A549 (cell line): Measurements from ENCODE around the gene SLAMF8. TPM values are rescaled to one million over a fixed set of nuclear protein-coding genes. Genes with fewer than 3 reads are reported as not detected.

Source experiments
- ATAC-seq, 2 experiments: fragments of 200-7000 bp in 1 of 2; fragments of >200 bp in 1 of 2; cut with Nextera tagmentation in 1 of 2; cut with Tn5 transposase in 1 of 2; 3 replicates each; pipeline versions ENCODE4 v1.8.0 to v1.9.1; 2018 to 2020; ENCODE audit warnings: mild to moderate bottlenecking in 1 of 2, moderate library complexity in 1 of 2
- CTCF ChIA-PET: fragments of 300-600 bp; sonication (Branson Sonifier 250); formaldehyde crosslinking; extraction: SDS; loops from one replicate; lab custom pipeline; 2021; ENCODE audit warnings: antibody characterized with exemption, inconsistent platforms; lab: Yijun Ruan, JAX
- POLR2A ChIA-PET: fragments of 350-600 bp; formaldehyde crosslinking; extraction: SDS; loops from one replicate; lab custom pipeline; 2021; ENCODE audit warnings: antibody characterized with exemption, inconsistent platforms; lab: Yijun Ruan, JAX
- DNase-seq, 2 experiments: peaks; one replicate each; pipeline versions ENCODE4 v3.0.0 to v3.0.0-alpha.2; 2011 to 2016; ENCODE audit warnings: low read depth in 1 of 2, low spot score in 1 of 2
- FAIRE-seq: peaks from 2 replicates; lab custom pipeline; 2011; peaks lifted over from hg19 to GRCh38; lab: Jason Lieb, UNC
- H3K27ac ChIP-seq, 2 experiments: fragments of >200 bp; sonication (Bioruptor Twin); formaldehyde crosslinking; 3 replicates each; pipeline ENCODE4 v1.5.1; 2016 to 2017
- H3K4me1 ChIP-seq: fragments of >200 bp; sonication (Bioruptor Twin); formaldehyde crosslinking; 3 replicates; pipeline ENCODE4 v1.6.1; 2016
- H3K4me2 ChIP-seq: fragments of >200 bp; sonication (Bioruptor Twin); formaldehyde crosslinking; 3 replicates; pipeline ENCODE4 v1.6.1; 2016
- H3K4me3 ChIP-seq: fragments of >200 bp; sonication (Bioruptor Twin); formaldehyde crosslinking; 3 replicates; pipeline ENCODE4 v1.5.1; 2016
- H3K9me3 ChIP-seq: fragments of >200 bp; sonication (Bioruptor Twin); formaldehyde crosslinking; 3 replicates; pipeline ENCODE4 v1.6.1; 2016
- CBX8 ChIP-seq: fragments of 200-600 bp; sonication (generic); IDR thresholded peaks from 2 replicates; pipeline ENCODE4 v1.6.1; 2016
- CHD2 ChIP-seq: fragments of 150-350 bp; IDR thresholded peaks from 2 replicates; pipeline ENCODE4 v1.6.1; 2014; ENCODE audit warnings: low read length; ENCODE audit not compliant: partially characterized antibody
- CHD4 ChIP-seq: fragments of 200-600 bp; sonication (generic); IDR thresholded peaks from 2 replicates; pipeline ENCODE4 v1.6.1; 2016; ENCODE audit warnings: antibody characterized with exemption, mild to moderate bottlenecking, borderline replicate concordance
- CTCF ChIP-seq: fragments of >200 bp; sonication (Bioruptor Twin); formaldehyde crosslinking; IDR thresholded peaks from 3 replicates; pipeline ENCODE4 v1.5.1; 2016
- EHF ChIP-seq: fragments of 250-450 bp; sonication (Bioruptor Pico); IDR thresholded peaks from 2 replicates; pipeline ENCODE4 v1.5.0; 2020; ENCODE audit warnings: mild to moderate bottlenecking
- FOSB ChIP-seq: fragments of 250-450 bp; sonication (Bioruptor Pico); IDR thresholded peaks from 2 replicates; pipeline ENCODE4 v1.5.0; 2020; ENCODE audit warnings: mild to moderate bottlenecking, moderate library complexity
- HOXB13 ChIP-seq: fragments of 250-450 bp; sonication (Bioruptor Pico); IDR thresholded peaks from 2 replicates; pipeline ENCODE4 v1.5.0; 2020; ENCODE audit warnings: low read depth, mild to moderate bottlenecking, moderate library complexity
- JUNB ChIP-seq: fragments of >200 bp; sonication (Bioruptor Twin); formaldehyde crosslinking; IDR thresholded peaks from 2 replicates; pipeline ENCODE4 v1.6.1; 2016
- KDM1A ChIP-seq: fragments of 200-600 bp; sonication (generic); IDR thresholded peaks from 2 replicates; pipeline ENCODE4 v1.6.1; 2016; ENCODE audit warnings: low read depth, mild to moderate bottlenecking
- MAFK ChIP-seq: fragments of 450-650 bp; IDR thresholded peaks from 2 replicates; pipeline ENCODE4 v1.6.1; 2014; ENCODE audit not compliant: partially characterized antibody
- NFE2L2 ChIP-seq: fragments of 150-350 bp; conservative IDR thresholded peaks from 2 replicates; pipeline ENCODE4 v1.6.1; 2014; ENCODE audit warnings: low read length
- NPAS2 ChIP-seq: fragments of 250-450 bp; sonication (Bioruptor Pico); IDR thresholded peaks from 2 replicates; pipeline ENCODE4 v1.8.0; 2022; ENCODE audit warnings: mild to moderate bottlenecking, moderate library complexity, borderline replicate concordance
- PHF8 ChIP-seq: fragments of 200-600 bp; sonication (generic); IDR thresholded peaks from 2 replicates; pipeline ENCODE4 v1.6.1; 2016; ENCODE audit warnings: low read depth, mild to moderate bottlenecking, antibody characterized with exemption, moderate library complexity, borderline replicate concordance
- POLR2A ChIP-seq: IDR thresholded peaks from 2 replicates; pipeline ENCODE4 v1.6.1; 2012; ENCODE audit warnings: mild to moderate bottlenecking, low read length
- POLR2AphosphoS2 ChIP-seq: conservative IDR thresholded peaks from 2 replicates; pipeline ENCODE4 v1.6.1; 2012; ENCODE audit warnings: low read length, improper control_type of control experiment, inconsistent platforms
- RFX5 ChIP-seq: fragments of 450-650 bp; IDR thresholded peaks from 2 replicates; pipeline ENCODE4 v1.7.1; 2014; ENCODE audit warnings: antibody characterized with exemption, mild to moderate bottlenecking, moderate library complexity
- ZFP36 ChIP-seq: fragments of 450-650 bp; IDR thresholded peaks from 2 replicates; pipeline ENCODE4 v1.6.1; 2014; ENCODE audit warnings: borderline replicate concordance; ENCODE audit not compliant: partially characterized antibody
- ZNF302 ChIP-seq: fragments of 250-450 bp; sonication (Bioruptor Pico); IDR thresholded peaks from 2 replicates; pipeline ENCODE4 v1.9.0; 2021; ENCODE audit warnings: inconsistent platforms, mild to moderate bottlenecking, moderate library complexity
- WGBS: methylation state at CpG from one replicate; pipeline ENCODE4 v1.1.6; 2017; ENCODE audit errors: missing lambda C conversion rate; 5-methylcytosine and 5-hydroxymethylcytosine counted together
- polyA plus RNA-seq, 4 experiments: library from polyadenylated mRNA; depleted of rRNA in 3 of 4; stranded (reverse); fragments of >200 nt; fragmentation: RNase III in 1 of 4; extraction: RNeasy Plus Mini Kit Qiagen cat#74134 plus additional on column Dnase treatment in 1 of 4; gene quantifications; 2 replicates in 3 of 4; 3 replicates in 1 of 4; pipeline ENCODE4 v1.2.3, GENCODE V29; 2011 to 2017
- TF ChIP-seq, protein P1 (sequence below): IDR thresholded peaks from 2 replicates; pipeline ENCODE4 v1.6.1; 2012
- TF ChIP-seq, protein P2 (sequence below): fragments of 150-350 bp; IDR thresholded peaks from 2 replicates; pipeline ENCODE4 v1.6.1; 2014; ENCODE audit warnings: low read depth, mild to moderate bottlenecking, low read length

SLAMF8 gene
- polyA plus RNA-seq, 2 of the 4 experiments (the other 2 are of a cell fraction): not detected

GRCh38 chr1:159847231-159847630 lies 20.6 kb downstream of the SLAMF8 start:
- TF ChIP-seq POLR2AphosphoS2: no peak
- TF ChIP-seq, protein P1, sequence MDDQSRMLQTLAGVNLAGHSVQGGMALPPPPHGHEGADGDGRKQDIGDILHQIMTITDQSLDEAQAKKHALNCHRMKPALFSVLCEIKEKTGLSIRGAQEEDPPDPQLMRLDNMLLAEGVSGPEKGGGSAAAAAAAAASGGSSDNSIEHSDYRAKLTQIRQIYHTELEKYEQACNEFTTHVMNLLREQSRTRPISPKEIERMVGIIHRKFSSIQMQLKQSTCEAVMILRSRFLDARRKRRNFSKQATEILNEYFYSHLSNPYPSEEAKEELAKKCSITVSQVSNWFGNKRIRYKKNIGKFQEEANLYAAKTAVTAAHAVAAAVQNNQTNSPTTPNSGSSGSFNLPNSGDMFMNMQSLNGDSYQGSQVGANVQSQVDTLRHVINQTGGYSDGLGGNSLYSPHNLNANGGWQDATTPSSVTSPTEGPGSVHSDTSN: no peak
- Histone ChIP-seq H3K9me3 (no peaks in the 10 kb centered on the region), H3K4me2 (no peak overlapping the region), H3K4me1 (peaks cover 14% of the 10 kb centered on the region; the same call in 2 of the 3 replicates), H3K27ac (no peak overlapping the region; a peak in 1 of 6 replicates), H3K4me3 (no peak overlapping the region)
- WGBS: 71% methylated on average over 4 of the region's 4 CpGs
- ChIA-PET POLR2A (no interaction called here), CTCF (interaction anchor here (1.9 to 2.7 kb wide), 2 partner anchors 44 to 49 kb away, joined by 6 to 10 read pairs; no protein-coding TSS in a partner anchor)
- ATAC-seq (no peak), DNase-seq (no peak), FAIRE-seq (no peak)

DNA sequence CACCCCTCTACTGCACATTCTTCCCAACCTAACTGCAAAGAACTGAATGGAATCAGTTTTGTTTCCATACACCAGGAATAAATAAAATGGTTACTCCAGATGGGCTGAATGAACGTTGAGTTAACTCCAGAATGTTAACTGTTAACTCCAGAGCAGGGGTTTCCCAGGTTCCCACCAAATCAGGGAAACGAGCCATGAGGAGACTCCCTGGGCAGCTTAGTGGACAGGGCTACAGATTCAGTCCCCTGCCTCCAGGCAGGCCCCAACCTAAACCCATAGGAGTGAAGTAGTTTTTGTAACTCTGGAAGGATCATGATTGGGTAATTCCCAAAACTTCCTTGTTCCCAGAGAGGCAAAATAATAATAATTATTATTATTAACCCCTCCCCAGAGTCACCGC lies 21.7 kb downstream of the SLAMF8 start:
- no peak overlapping the region for H3K4me3 ChIP-seq
- WGBS: 66% methylated on average over 3 of the region's 3 CpGs
- no peak for ATAC-seq
- TF ChIP-seq POLR2AphosphoS2 (no peak), EHF (no peak), NPAS2 (CRISPR knock-in tag) (no peak), PHF8 (no peak), CBX8 (no peak), CHD4 (no peak)
- TF ChIP-seq, all 56 proteins: peak for 0
- H3K4me2 ChIP-seq: no peak overlapping the region
- H3K4me1 ChIP-seq: peaks cover 19% of the 10 kb centered on the region
- ChIA-PET POLR2A (no interaction called here), CTCF (interaction anchor here (0.9 to 2.7 kb wide), 3 partner anchors 12 to 50 kb away, joined by 3 to 10 read pairs (median 6); no protein-coding TSS in a partner anchor)
- peak overlapping the region in 1 of 2 experiments; percentile 29; a peak in 1 of 6 replicates for H3K27ac ChIP-seq
- FAIRE-seq (no peak), DNase-seq (no peak)
- H3K9me3 ChIP-seq: no peaks in the 10 kb centered on the region

DNA sequence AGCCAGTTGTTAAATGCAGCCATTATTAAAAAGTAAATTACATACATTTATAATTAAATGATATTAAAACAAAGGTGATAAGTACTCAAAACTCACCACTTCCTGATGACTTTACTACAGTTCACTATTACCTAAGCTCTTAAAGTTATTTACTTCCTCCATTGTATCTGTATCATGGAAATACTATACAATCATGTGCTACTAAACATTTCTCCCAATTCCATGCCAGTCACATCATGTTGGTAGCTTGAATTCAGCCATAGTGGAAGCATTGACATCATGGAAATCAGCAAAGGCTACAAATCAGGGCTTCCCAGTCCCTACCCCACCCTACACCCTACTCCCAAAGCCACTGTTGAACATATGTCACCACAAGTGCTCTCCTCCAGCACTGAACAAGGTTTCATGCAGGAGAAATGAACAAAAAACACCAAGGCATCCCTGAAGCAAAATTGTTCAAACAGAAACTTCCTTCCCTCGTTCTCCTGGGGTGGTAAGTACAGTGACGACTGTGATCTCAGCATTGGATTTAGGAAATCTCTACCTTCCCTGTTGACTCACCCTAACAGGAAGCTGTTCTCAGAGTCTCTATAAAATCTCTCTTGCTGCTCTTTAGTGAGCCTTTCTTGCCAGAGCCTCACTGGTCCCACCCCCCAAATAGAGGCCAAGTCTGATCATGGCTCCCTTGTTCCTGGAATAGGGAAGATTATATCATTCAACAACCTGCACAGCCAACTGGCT lies 23.1 kb downstream of the SLAMF8 start:
- no peaks in the 10 kb centered on the region for H3K9me3 ChIP-seq
- FAIRE-seq: no peak
- no peak overlapping the region for H3K4me3 ChIP-seq
- H3K4me2 ChIP-seq: no peak overlapping the region
- TF ChIP-seq CTCF (no peak), HOXB13 (no peak), ZNF302 (CRISPR knock-in tag) (no peak), ZFP36 (no peak), FOSB (CRISPR knock-in tag) (no peak), CHD2 (no peak), POLR2A (no peak), NFE2L2 (no peak), JUNB (no peak), RFX5 (no peak), KDM1A (no peak), MAFK (no peak)
- TF ChIP-seq, protein P2, sequence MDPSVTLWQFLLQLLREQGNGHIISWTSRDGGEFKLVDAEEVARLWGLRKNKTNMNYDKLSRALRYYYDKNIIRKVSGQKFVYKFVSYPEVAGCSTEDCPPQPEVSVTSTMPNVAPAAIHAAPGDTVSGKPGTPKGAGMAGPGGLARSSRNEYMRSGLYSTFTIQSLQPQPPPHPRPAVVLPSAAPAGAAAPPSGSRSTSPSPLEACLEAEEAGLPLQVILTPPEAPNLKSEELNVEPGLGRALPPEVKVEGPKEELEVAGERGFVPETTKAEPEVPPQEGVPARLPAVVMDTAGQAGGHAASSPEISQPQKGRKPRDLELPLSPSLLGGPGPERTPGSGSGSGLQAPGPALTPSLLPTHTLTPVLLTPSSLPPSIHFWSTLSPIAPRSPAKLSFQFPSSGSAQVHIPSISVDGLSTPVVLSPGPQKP: no peak
- H3K27ac ChIP-seq: peak overlapping the region in 1 of 2 experiments; percentile 23; a peak in 1 of 6 replicates
- DNase-seq: no peak
- WGBS: 60% methylated on average over 2 of the region's 2 CpGs
- H3K4me1 ChIP-seq: peaks cover 25% of the 10 kb centered on the region
- ChIA-PET CTCF (interaction anchor here (1.3 to 12.1 kb wide), 5 partner anchors 9 to 51 kb away, joined by 3 to 126 read pairs (median 9); no protein-coding TSS in a partner anchor), POLR2A (no interaction called here)
- ATAC-seq: no peak
